SU-DHL-6 (cell line): ENCODE data around the gene ARFGEF2.

Experiments used
- H2AFZ ChIP-seq: fragments of 200-600 bp; sonication (generic); 2 replicates; pipeline ENCODE4 v1.6.1; 2014; ENCODE audit warnings: low read depth, mild to moderate bottlenecking, moderate library complexity, mixed read lengths, antibody characterized with exemption, low read length; ENCODE audit not compliant: severe bottlenecking
- H3F3A ChIP-seq: fragments of 200-600 bp; shearing (Covaris generic); 2 replicates; pipeline ENCODE4 v1.6.0; 2016; ENCODE audit warnings: antibody characterized with exemption, mild to moderate bottlenecking; ENCODE audit not compliant: insufficient read depth
- H3K27ac ChIP-seq: fragments of 200-600 bp; sonication (generic); 2 replicates; pipeline ENCODE4 v1.5.1; 2016; ENCODE audit warnings: low read depth, mild to moderate bottlenecking, low read length, moderate library complexity, mixed read lengths
- H3K27me3 ChIP-seq: fragments of 200-600 bp; sonication (generic), shearing (Covaris generic); 2 replicates; pipeline ENCODE4 v1.6.0; 2014; ENCODE audit warnings: mild to moderate bottlenecking, low read length
- H3K36me3 ChIP-seq: fragments of 200-600 bp; sonication (generic); 2 replicates; pipeline ENCODE4 v1.6.1; 2014; ENCODE audit warnings: mild to moderate bottlenecking, low read length, mixed read lengths
- H3K4me2 ChIP-seq: fragments of 300-600, 200-600 bp; shearing (Covaris generic), sonication (generic); 2 replicates; pipeline ENCODE4 v1.6.0; 2014; ENCODE audit warnings: low read length, low read depth, mild to moderate bottlenecking; ENCODE audit not compliant: poor library complexity, severe bottlenecking
- H3K4me3 ChIP-seq: fragments of 200-600 bp; sonication (generic); 2 replicates; pipeline ENCODE4 v1.5.1; 2014; ENCODE audit warnings: antibody characterized with exemption, low read length, mild to moderate bottlenecking, mixed read lengths; ENCODE audit not compliant: insufficient read depth, poor library complexity, severe bottlenecking
- H3K79me2 ChIP-seq: fragments of 200-600 bp; sonication (generic); 2 replicates; pipeline ENCODE4 v1.6.1; 2014; ENCODE audit warnings: mild to moderate bottlenecking, low read length, moderate library complexity; ENCODE audit not compliant: insufficient read depth
- H3K9ac ChIP-seq: fragments of 200-600 bp; sonication (generic); 2 replicates; pipeline ENCODE4 v1.7.0; 2014; ENCODE audit warnings: mild to moderate bottlenecking, low read length
- H3K9me2 ChIP-seq: fragments of 200-600 bp; sonication (generic); replicated peaks from 2 replicates; pipeline ENCODE4 v1.6.1; 2014; ENCODE audit warnings: low read length; ENCODE audit not compliant: insufficient read depth
- H3K9me3 ChIP-seq: fragments of 200-600 bp; sonication (generic); 2 replicates; pipeline ENCODE4 v1.6.1; 2014; ENCODE audit warnings: low read length, mixed read lengths; ENCODE audit not compliant: insufficient read depth
- H4K20me1 ChIP-seq: fragments of 200-600 bp; sonication (generic); 2 replicates; pipeline ENCODE4 v1.6.1; 2014; ENCODE audit warnings: low read depth, mild to moderate bottlenecking, antibody characterized with exemption, low read length, moderate library complexity, mixed read lengths
- CTCF ChIP-seq: fragments of 200-600 bp; sonication (generic); IDR thresholded peaks from one replicate; pipeline ENCODE4 v1.5.1; 2017; ENCODE audit warnings: antibody characterized with exemption, mild to moderate bottlenecking, low read length, moderate library complexity; ENCODE audit not compliant: insufficient read depth, poor library complexity, severe bottlenecking
- EZH2phosphoT487 ChIP-seq: fragments of 200-600 bp; sonication (generic), shearing (Covaris generic); conservative IDR thresholded peaks from 2 replicates; pipeline ENCODE4 v1.6.1; 2018; ENCODE audit warnings: mild to moderate bottlenecking, antibody characterized with exemption, low read length, moderate library complexity, mixed read lengths

Gene ARFGEF2

GRCh38 chr20:48965189-48965910 lies 43.8 kb downstream of the ARFGEF2 start:
- Histone ChIP-seq H3K9ac (no peak overlapping the region), H4K20me1 (no peaks in the 10 kb centered on the region), H3F3A (no peaks in the 10 kb centered on the region), H3K27ac (no peak overlapping the region), H3K79me2 (no peaks in the 10 kb centered on the region), H3K27me3 (no peaks in the 10 kb centered on the region), H3K4me3 (no peak overlapping the region), H3K9me3 (no peaks in the 10 kb centered on the region), H3K9me2 (no peaks in the 10 kb centered on the region), H3K4me2 (no peak overlapping the region), H2AFZ (no peak overlapping the region), H3K36me3 (peaks cover 6% of the 10 kb centered on the region; the same call in 1 of the 2 replicates)
- no peak for TF ChIP-seq CTCF
- no peak for TF ChIP-seq EZH2phosphoT487

DNA sequence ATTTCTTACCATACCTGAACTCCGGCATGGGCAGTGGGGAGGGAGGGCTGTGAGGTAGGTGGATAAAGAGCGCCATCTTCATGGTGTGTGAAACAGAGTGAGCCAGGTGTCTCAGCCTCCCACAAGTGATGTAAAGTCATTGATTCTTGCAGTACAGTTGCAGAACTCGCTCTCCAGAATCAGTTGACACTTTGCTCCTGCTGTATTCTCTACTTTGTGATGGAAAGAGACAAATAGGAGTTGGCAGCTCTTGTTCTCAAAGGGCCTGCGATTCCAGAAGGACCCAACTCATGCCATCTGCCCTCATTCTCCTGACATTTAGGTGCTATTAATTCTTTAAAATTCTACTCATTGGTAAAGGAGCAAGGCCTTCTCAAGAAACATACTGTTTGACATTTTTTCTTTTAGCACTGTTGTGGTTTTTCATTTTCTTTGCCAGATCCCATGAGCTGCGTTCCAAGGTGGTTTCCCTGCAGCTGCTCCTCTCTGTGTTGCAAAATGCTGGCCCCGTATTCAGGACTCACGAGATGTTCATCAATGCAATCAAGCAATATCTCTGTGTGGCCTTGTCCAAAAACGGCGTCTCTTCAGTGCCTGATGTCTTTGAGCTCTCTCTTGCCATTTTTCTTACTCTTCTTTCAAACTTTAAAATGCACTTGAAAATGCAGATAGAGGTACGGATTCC lies 49.3 kb downstream of the ARFGEF2 start:
- H3K9me2 ChIP-seq, result no peaks in the 10 kb centered on the region
- no peaks in the 10 kb centered on the region for H3K27me3 ChIP-seq
- H3K9me3 ChIP-seq, result no peaks in the 10 kb centered on the region
- H3K79me2 ChIP-seq, result no peaks in the 10 kb centered on the region
- no peak overlapping the region for H3K4me3 ChIP-seq
- H4K20me1 ChIP-seq, result no peaks in the 10 kb centered on the region
- no peak overlapping the region for H2AFZ ChIP-seq
- TF ChIP-seq EZH2phosphoT487 (no peak), CTCF (no peak)
- no peaks in the 10 kb centered on the region for H3F3A ChIP-seq
- H3K9ac ChIP-seq, result no peak overlapping the region
- H3K27ac ChIP-seq, result no peak overlapping the region
- no peak overlapping the region for H3K4me2 ChIP-seq
- H3K36me3 ChIP-seq, result peaks cover 9% of the 10 kb centered on the region; the same call in 1 of the 2 replicates

GRCh38 chr20:48971956-48972355 lies 50.4 kb downstream of the ARFGEF2 start:
- no peaks in the 10 kb centered on the region for H3K9me3 ChIP-seq
- no peak overlapping the region for H2AFZ ChIP-seq
- H3K79me2 ChIP-seq, result no peaks in the 10 kb centered on the region
- H3K27ac ChIP-seq, result no peak overlapping the region
- H3K27me3 ChIP-seq, result no peaks in the 10 kb centered on the region
- H3K9ac ChIP-seq, result no peak overlapping the region
- no peak for TF ChIP-seq CTCF
- TF ChIP-seq EZH2phosphoT487, result no peak
- H3F3A ChIP-seq, result no peaks in the 10 kb centered on the region
- no peak overlapping the region for H3K4me3 ChIP-seq
- no peak overlapping the region for H3K4me2 ChIP-seq
- H3K9me2 ChIP-seq, result no peaks in the 10 kb centered on the region
- H3K36me3 ChIP-seq, result peaks cover 9% of the 10 kb centered on the region; the same call in 1 of the 2 replicates
- no peaks in the 10 kb centered on the region for H4K20me1 ChIP-seq
